ENCODE results near the gene CEACAM18.

Gene CEACAM18

GRCh38 chr19:51466723-51467122, 11.6 kb upstream of the CEACAM18 start:
- intact Hi-C loops (cut with DNase I; ENCODE audit: low total_unique reads): no loop called here
- no peak for DNase-seq
- Histone ChIP-seq H3K27ac (no peak overlapping the region), H3K4me3 (no peak overlapping the region), H3K36me3 (no peaks in the 10 kb centered on the region), H3K4me1 (no peaks in the 10 kb centered on the region), H3K9me3 (no peaks in the 10 kb centered on the region), H3K27me3 (peaks cover 0 to 18% of the 10 kb centered on the region in 2 donors)
- no peak for TF ChIP-seq CTCF (IDR thresholded peaks at IDR 0.05)

GRCh38 chr19:51467864-51468544, 10.3 kb upstream of the CEACAM18 start:
- TF ChIP-seq CTCF (IDR thresholded peaks at IDR 0.05): no peak
- no peak for DNase-seq
- no peaks in the 10 kb centered on the region for H3K4me1 ChIP-seq
- no peaks in the 10 kb centered on the region for H3K36me3 ChIP-seq
- H3K9me3 ChIP-seq: no peaks in the 10 kb centered on the region
- H3K27ac ChIP-seq: no peak overlapping the region
- intact Hi-C loops (cut with DNase I; ENCODE audit: low total_unique reads): no loop called here
- peaks cover 0 to 12% of the 10 kb centered on the region in 2 donors for H3K27me3 ChIP-seq
- H3K4me3 ChIP-seq: no peak overlapping the region

GRCh38 chr19:51468545-51468920, 9.8 kb upstream of the CEACAM18 start:
- H3K4me3 ChIP-seq: no peak overlapping the region
- intact Hi-C loops (cut with DNase I; ENCODE audit: low total_unique reads): no loop called here
- H3K27ac ChIP-seq: no peak overlapping the region

GRCh38 chr19:51469162-51469561, 9.2 kb upstream of the CEACAM18 start:
- intact Hi-C loops (cut with DNase I; ENCODE audit: low total_unique reads): no loop called here
- H3K4me1 ChIP-seq: no peaks in the 10 kb centered on the region
- no peak for DNase-seq

More at GRCh38 chr19:51468545-51468920, 9.8 kb upstream of the CEACAM18 start:
- Histone ChIP-seq H3K27me3 (peaks cover 0 to 14% of the 10 kb centered on the region in 2 donors), H3K36me3 (no peaks in the 10 kb centered on the region), H3K4me1 (no peaks in the 10 kb centered on the region), H3K9me3 (no peaks in the 10 kb centered on the region)
- no peak for DNase-seq
- TF ChIP-seq CTCF (IDR thresholded peaks at IDR 0.05): no peak

GRCh38 chr19:51469629-51470028, 8.7 kb upstream of the CEACAM18 start:
- H3K4me3 ChIP-seq: no peak overlapping the region
- H3K36me3 ChIP-seq: no peaks in the 10 kb centered on the region
- no peak for TF ChIP-seq CTCF (IDR thresholded peaks at IDR 0.05)
- H3K27me3 ChIP-seq: peaks cover 0 to 23% of the 10 kb centered on the region in 2 donors
- intact Hi-C loops (cut with DNase I; ENCODE audit: low total_unique reads): loop anchor here (10.0 kb wide), 2 partner anchors 185 to 305 kb away; no protein-coding TSS in a partner anchor
- no peak for DNase-seq
- H3K4me1 ChIP-seq: no peaks in the 10 kb centered on the region
- no peaks in the 10 kb centered on the region for H3K9me3 ChIP-seq
- no peak overlapping the region for H3K27ac ChIP-seq

More at GRCh38 chr19:51469162-51469561, 9.2 kb upstream of the CEACAM18 start:
- no peak for TF ChIP-seq CTCF (IDR thresholded peaks at IDR 0.05)
- Histone ChIP-seq H3K36me3 (no peaks in the 10 kb centered on the region), H3K4me3 (no peak overlapping the region), H3K9me3 (no peaks in the 10 kb centered on the region), H3K27me3 (peaks cover 0 to 19% of the 10 kb centered on the region in 2 donors), H3K27ac (no peak overlapping the region)

Data from tibial artery (tissue), 4 donors.